GM20431 (cell line): ENCODE measurements around the gene HS3ST4.

Experiments
- in situ Hi-C: fragments of 300-500 bp; cut with MseI, MboI; formaldehyde crosslinking; loops from one replicate; pipeline ENCODE4 v1.15.0; 2020; ENCODE audit warnings: low sequenced_read_pairs; ENCODE audit not compliant: unreplicated experiment

HS3ST4 gene

DNA sequence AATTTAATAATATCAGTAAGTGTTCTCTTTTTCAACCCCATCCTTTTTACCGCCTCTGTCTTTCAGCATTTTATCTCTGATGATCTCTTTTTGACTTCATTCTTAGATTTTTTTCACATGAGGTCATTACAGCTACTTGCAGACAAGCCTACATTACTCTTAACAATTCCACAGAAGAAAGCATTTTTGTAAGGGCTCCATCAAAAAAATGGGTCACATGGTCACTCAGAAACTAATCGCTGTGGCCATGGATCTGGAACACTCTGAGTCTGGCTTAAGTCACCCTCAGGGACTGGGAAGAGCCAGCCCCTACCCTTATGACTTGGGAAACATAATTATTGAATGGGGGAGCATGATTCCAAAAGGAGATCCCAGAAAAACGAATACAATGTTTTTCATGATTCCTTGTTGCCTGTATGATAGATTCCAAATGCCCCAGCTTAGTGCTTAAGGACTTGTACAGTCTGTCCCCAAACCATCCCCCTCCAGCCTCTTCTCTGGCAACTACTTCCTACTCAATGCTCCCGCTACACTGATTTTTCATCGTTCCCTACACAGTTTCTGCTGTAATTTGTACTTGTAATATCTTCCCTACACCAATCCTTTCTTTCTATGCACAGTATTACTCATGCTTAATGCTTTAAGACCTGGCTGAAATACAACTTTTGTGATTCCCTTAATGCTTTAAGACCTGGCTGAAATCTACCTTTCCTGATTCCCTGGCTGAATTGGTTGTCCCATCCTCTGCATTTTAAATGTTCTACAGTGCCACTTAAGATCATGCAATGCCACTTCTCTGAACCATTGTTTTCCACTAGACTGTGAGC, 457.8 kb downstream of the HS3ST4 start:
- in situ Hi-C loops, result no loop called here

DNA sequence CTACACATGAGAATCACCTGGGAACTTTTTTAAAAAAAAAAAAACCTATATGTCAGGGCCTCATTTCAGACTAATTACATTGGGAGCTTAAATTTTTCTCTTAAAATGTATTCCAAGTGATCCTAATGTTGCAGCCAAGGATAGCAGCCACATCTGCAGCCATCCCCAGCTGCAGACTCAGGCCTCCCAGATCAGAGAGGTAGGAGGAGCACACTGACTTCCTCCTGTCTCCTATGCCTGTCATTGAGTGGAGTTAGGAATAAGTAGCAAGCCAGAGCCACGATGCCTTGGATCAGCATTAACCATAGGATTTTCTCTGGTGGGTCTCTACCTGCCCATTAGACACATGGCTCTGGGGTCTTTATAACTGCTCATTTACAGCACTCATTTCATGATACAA, 463.5 kb downstream of the HS3ST4 start:
- in situ Hi-C loops, result no loop called here

DNA sequence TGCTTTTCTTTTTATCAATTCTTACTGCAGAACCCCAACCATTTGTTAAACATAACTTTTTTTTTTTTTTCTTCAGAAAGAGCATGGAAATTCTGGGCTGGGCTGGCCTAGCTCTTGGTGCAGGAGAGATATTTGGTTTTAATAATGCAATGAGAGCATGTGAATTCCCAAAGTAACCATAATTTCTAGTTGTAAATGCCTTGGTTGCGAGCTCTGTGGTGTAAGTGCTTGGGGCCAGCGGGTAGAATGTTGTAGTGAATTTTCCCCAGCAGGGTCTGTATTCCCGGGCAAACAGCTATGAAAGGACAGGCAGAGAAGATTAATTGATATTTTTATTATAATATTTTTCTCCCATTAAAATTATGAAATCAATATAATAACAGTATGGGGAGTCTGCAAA, 465.6 kb downstream of the HS3ST4 start:
- in situ Hi-C loops, result no loop called here

DNA sequence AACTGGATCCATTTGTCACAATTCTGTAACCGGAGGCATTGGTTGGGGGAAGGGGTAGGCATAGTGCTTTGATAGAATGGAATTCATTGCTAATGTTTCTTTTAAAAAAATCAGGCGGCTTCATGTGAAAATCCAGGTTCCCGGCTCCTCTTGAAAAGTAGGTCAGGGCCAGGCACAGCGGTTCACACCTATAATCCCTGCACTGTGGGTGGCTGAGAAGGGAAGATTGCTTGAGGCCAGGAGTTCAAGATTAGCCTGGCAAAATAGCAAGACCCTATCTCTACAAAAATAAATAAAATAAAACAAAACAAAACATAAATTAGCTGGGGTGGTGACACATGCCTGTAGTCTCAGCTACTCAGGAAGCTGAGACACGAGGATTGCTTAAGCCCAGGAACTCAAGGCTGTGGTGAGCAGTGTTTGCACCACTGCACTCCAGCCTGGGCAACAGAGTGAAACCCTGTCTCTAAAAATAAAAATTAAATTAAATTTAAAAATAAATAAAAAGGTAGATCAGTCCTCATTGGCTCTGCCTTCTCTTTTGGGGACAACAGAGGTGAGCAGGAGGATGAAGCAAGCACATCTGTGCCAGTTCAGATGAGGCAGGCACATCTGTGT, 466.5 kb downstream of the HS3ST4 start:
- in situ Hi-C loops, result no loop called here

- in situ Hi-C loops, result no loop called here
Measured at GRCh38 chr16:26161461-26162180, 469.9 kb downstream of the HS3ST4 start.

GRCh38 chr16:26169473-26169872, 477.7 kb downstream of the HS3ST4 start:
- in situ Hi-C loops, result no loop called here

GRCh38 chr16:26175944-26176343, 484.2 kb downstream of the HS3ST4 start:
- in situ Hi-C loops, result no loop called here

DNA sequence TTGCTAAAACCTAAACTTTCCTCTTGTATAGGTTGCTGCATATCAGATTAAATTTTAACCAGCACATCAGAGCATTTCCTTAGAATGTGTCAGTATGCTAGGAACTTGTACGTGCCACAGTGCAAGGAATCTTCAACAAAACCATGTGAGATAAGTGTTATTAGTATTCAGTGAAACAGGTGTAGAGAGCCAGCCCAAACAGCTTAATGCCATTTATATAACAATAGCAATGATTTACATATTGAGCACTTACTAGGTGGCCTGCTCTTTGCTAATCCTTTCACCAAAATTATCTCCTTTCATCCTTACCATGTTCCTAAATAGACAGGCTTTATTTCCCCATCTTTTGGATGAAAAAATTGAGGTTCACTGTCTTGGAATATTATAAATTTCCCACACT, 485.7 kb downstream of the HS3ST4 start:
- in situ Hi-C loops, result no loop called here

- in situ Hi-C loops, result no loop called here
Measured at GRCh38 chr16:26178298-26178697, 486.5 kb downstream of the HS3ST4 start.

DNA sequence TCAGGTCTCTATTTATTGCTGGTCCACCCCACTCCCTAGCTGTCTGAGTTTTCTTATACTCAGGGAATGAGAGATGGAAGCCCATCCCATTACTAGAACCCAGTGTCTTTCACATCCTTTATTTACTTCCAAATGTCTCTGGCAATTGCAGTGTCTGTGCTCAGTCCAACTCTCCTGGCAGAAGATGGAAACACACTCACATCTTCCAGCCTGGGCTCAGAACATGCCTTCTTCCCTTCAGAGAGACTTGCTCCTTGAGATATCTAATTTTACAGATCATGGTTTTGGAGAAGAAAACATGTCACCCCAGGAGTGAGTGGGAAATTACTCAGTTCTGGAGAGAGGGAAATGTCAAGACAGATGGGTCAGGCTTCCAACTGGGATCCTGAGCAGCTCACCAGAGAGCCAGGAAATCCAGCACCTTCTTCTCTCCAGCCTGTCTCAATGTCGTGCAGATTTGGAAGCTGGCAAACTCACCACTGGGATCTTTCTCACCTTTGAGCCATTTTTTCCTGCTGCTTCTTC, 494.4 kb downstream of the HS3ST4 start:
- in situ Hi-C loops, result no loop called here
